K562 (cell line): ENCODE results near the gene HSPA8. TPM values are rescaled to one million over a fixed set of nuclear protein-coding genes. Genes with fewer than 3 reads are reported as not detected.

Experiments used
- ATAC-seq: fragments of 200-7000 bp; cut with Tn5 transposase; 3 replicates; pipeline ENCODE4 v1.9.1; 2020; ENCODE audit warnings: moderate library complexity
- BruUV-seq: library from RNA; stranded (reverse); fragments of 400-500 nt; replicated peaks from 2 replicates; lab custom pipeline; 2021; lab: Mats Ljungman, UMichigan
- CTCF ChIA-PET: fragments of 300-600 bp; formaldehyde crosslinking; extraction: SDS; loops from one replicate; lab custom pipeline; 2021; ENCODE audit warnings: low intra/inter-chr PET ratio; lab: Yijun Ruan, JAX
- POLR2A ChIA-PET: fragments of 300-600, 350-650 bp; sonication (Branson Sonifier 250); formaldehyde crosslinking; extraction: SDS; loops from one replicate; lab custom pipeline; 2021; ENCODE audit warnings: antibody characterized with exemption, inconsistent platforms; lab: Yijun Ruan, JAX
- DNase-seq, 4 experiments: peaks; one replicate each; pipeline versions ENCODE4 v3.0.0 to v3.0.0-alpha.2; 2011 to 2018; ENCODE audit warnings: low spot score in 3 of 4, mixed read lengths in 3 of 4; ENCODE audit errors: extremely low read depth in 1 of 4
- FAIRE-seq: peaks from 2 replicates; lab custom pipeline; 2011; peaks lifted over from hg19 to GRCh38; lab: Jason Lieb, UNC
- H2AFZ ChIP-seq: 2 replicates; pipeline ENCODE4 v1.6.0; 2011; ENCODE audit warnings: low read depth, low read length, control low read depth, inconsistent platforms
- H3K27ac ChIP-seq: fragments of 200-600 bp; 3 replicates; pipeline ENCODE4 v1.8.0; 2011; ENCODE audit warnings: low read depth, mild to moderate bottlenecking, control low read depth, inconsistent platforms, low read length, moderate library complexity, mixed read lengths; ENCODE audit errors: extremely low read depth
- H3K27me3 ChIP-seq, 2 experiments: fragments of 300-600 bp in 1 of 2; 2 replicates in 1 of 2; 3 replicates in 1 of 2; pipeline versions ENCODE4 v1.6.0 to v1.8.0; 2011; ENCODE audit warnings: inconsistent platforms in 2 of 2, low read length in 2 of 2, mild to moderate bottlenecking in 1 of 2, mixed read lengths in 1 of 2, moderate library complexity in 1 of 2; ENCODE audit not compliant: control insufficient read depth in 2 of 2, insufficient read depth in 2 of 2
- H3K36me3 ChIP-seq: fragments of 300-600 bp; 3 replicates; pipeline ENCODE4 v1.8.0; 2011; ENCODE audit warnings: mild to moderate bottlenecking, low read length, inconsistent platforms; ENCODE audit not compliant: control insufficient read depth, insufficient read depth
- H3K4me1 ChIP-seq, 2 experiments: fragments of 200-600 bp in 1 of 2; replicated peaks in 1 of 2; 2 replicates in 1 of 2; 3 replicates in 1 of 2; pipeline versions ENCODE4 v1.5.1 to v1.8.0; 2011; ENCODE audit warnings: inconsistent platforms in 2 of 2, low read length in 2 of 2, mild to moderate bottlenecking in 1 of 2, mixed read lengths in 1 of 2, moderate library complexity in 1 of 2; ENCODE audit not compliant: control insufficient read depth in 2 of 2, insufficient read depth in 2 of 2
- H3K4me2 ChIP-seq: 2 replicates; pipeline ENCODE4 v1.6.1; 2011; ENCODE audit warnings: low read length, control low read depth, inconsistent platforms, mixed read lengths; ENCODE audit not compliant: insufficient read depth
- H3K4me3 ChIP-seq: fragments of 200-600 bp; sonication (generic), shearing (Covaris generic); 2 replicates; pipeline ENCODE4 v1.5.1; 2016; ENCODE audit warnings: control low read depth, inconsistent platforms
- H3K79me2 ChIP-seq: fragments of 200-600 bp; 3 replicates; pipeline ENCODE4 v1.8.0; 2011; ENCODE audit warnings: low read length, inconsistent platforms; ENCODE audit not compliant: control insufficient read depth, insufficient read depth
- H3K9ac ChIP-seq, 2 experiments: 2 replicates each; pipeline versions ENCODE4 v1.6.0 to v1.6.1; 2011; ENCODE audit warnings: low read depth in 2 of 2, low read length in 2 of 2, control low read depth in 1 of 2, inconsistent platforms in 1 of 2, mild to moderate bottlenecking in 1 of 2, mixed read lengths in 1 of 2; ENCODE audit not compliant: insufficient read depth in 1 of 2
- H3K9me1 ChIP-seq: one replicate; pipeline ENCODE4 v1.6.0; 2011; ENCODE audit warnings: inconsistent platforms, mild to moderate bottlenecking, low read length, moderate library complexity; ENCODE audit not compliant: control insufficient read depth, insufficient read depth
- H3K9me3 ChIP-seq: replicated peaks from 2 replicates; pipeline ENCODE4 v1.5.1; 2011; ENCODE audit warnings: low read depth, low read length, inconsistent platforms; ENCODE audit not compliant: control insufficient read depth, insufficient read depth
- H4K20me1 ChIP-seq: replicated peaks from 2 replicates; pipeline ENCODE4 v1.6.1; 2011; ENCODE audit warnings: low read length, inconsistent platforms, mixed read lengths; ENCODE audit not compliant: control insufficient read depth, insufficient read depth
- CBX2 ChIP-seq: fragments of 200-600 bp; sonication (generic); IDR thresholded peaks from one replicate; pipeline ENCODE4 v1.6.1; 2012; ENCODE audit warnings: mild to moderate bottlenecking, low read length, inconsistent platforms; ENCODE audit not compliant: insufficient read depth, poor library complexity, severe bottlenecking
- DLX4 ChIP-seq: fragments of 250-450 bp; sonication (Bioruptor Pico); IDR thresholded peaks from 2 replicates; pipeline ENCODE4 v1.6.1; 2021; ENCODE audit warnings: mild to moderate bottlenecking
- GTF2B ChIP-seq: IDR thresholded peaks from 2 replicates; pipeline ENCODE4 v1.6.1; 2011; ENCODE audit not compliant: insufficient read length; ENCODE audit errors: extremely low read depth
- ID3 ChIP-seq, 2 experiments: fragments of 250-450 bp in 1 of 2; fragments of 450-650 bp in 1 of 2; sonication (Bioruptor Pico) in 1 of 2; IDR thresholded peaks; 2 replicates each; pipeline versions ENCODE4 v1.6.1 to v1.8.0; 2016 to 2021; ENCODE audit warnings: mild to moderate bottlenecking in 2 of 2, moderate library complexity in 2 of 2, missing compliant biosample characterization in 1 of 2, missing genetic modification characterization in 1 of 2
- KLF16 ChIP-seq: IDR thresholded peaks from 2 replicates; pipeline ENCODE4 v1.6.1; 2016; ENCODE audit warnings: antibody characterized with exemption
- MCM3 ChIP-seq: fragments of 450-650 bp; IDR thresholded peaks from 2 replicates; pipeline ENCODE4 v1.6.1; 2016
- MNT ChIP-seq, 2 experiments: fragments of 450-650 bp; conservative IDR thresholded peaks; 2 replicates each; pipeline ENCODE4 v1.6.1; 2017; ENCODE audit warnings: mild to moderate bottlenecking in 2 of 2, moderate library complexity in 2 of 2
- TAF7 ChIP-seq: fragments of 450-650 bp; IDR thresholded peaks from 2 replicates; pipeline ENCODE4 v1.6.1; 2016; ENCODE audit warnings: missing genetic modification characterization, missing compliant biosample characterization
- ZC3H8 ChIP-seq: fragments of 450-650 bp; IDR thresholded peaks from 2 replicates; pipeline ENCODE4 v1.6.1; 2017
- ZNF12 ChIP-seq: sonication (generic); formaldehyde crosslinking; IDR thresholded peaks from 2 replicates; pipeline ENCODE4 v1.4.0; 2020; ENCODE audit warnings: mild to moderate bottlenecking, missing genetic modification reagents
- ZNF140 ChIP-seq: fragments of 250-450 bp; sonication (Bioruptor Pico); IDR thresholded peaks from 2 replicates; pipeline ENCODE4 v1.8.0; 2021; ENCODE audit warnings: moderate library complexity, mild to moderate bottlenecking, inconsistent platforms
- ZNF436 ChIP-seq: fragments of 250-450, 450-650 bp; sonication (Bioruptor Pico); formaldehyde crosslinking; IDR thresholded peaks from 2 replicates; pipeline ENCODE4 v1.7.0; 2020; ENCODE audit warnings: mild to moderate bottlenecking
- WGBS: fragments of 100-300 bp; shearing (Covaris generic); methylation state at CpG from one replicate; pipeline ENCODE4 v1.1.6; 2016; ENCODE audit warnings: low coverage, mixed read lengths; ENCODE audit not compliant: insufficient coverage; ENCODE audit errors: missing lambda C conversion rate; 5-methylcytosine and 5-hydroxymethylcytosine counted together
- in situ Hi-C: fragments of 300-500 bp; cut with MboI; formaldehyde crosslinking; loops from 4 replicates; pipeline ENCODE4 v1.15.0; 2018; ENCODE audit warnings: inconsistent platforms, mixed read lengths
- intact Hi-C: fragments of 100-400 bp; cut with micrococcal nuclease; formaldehyde crosslinking; loops from 2 replicates; pipeline ENCODE4 v1.14.2; 2022
- polyA plus RNA-seq, 8 experiments: library from polyadenylated mRNA; depleted of rRNA in 4 of 8; stranded (reverse) in 5 of 8; unstranded in 3 of 8; fragments of >200 nt; fragmentation: Nextera tagmentation in 2 of 8; fragmentation: Illumina TruSeq in 1 of 8; extraction: Ambion mirVana in 2 of 8; extraction: Trizol in 1 of 8; gene quantifications; 2 replicates each; pipeline versions ENCODE4 v1.2.1 to v1.2.3, GENCODE V29; 2011 to 2014; ENCODE audit warnings: inconsistent platforms in 1 of 8, missing spikeins in 1 of 8
- total RNA-seq, 7 experiments: library from RNA; depleted of rRNA in 6 of 7; stranded (reverse); fragments of >200 nt in 6 of 7; fragmentation: Illumina TruSeq in 2 of 7; extraction: Trizol in 2 of 7; gene quantifications; 2 replicates each; pipeline versions ENCODE4 v1.2.1 to v1.2.3, GENCODE V29; 2011 to 2021; ENCODE audit warnings: low replicate concordance in 1 of 7

Gene HSPA8
- total and polyA plus RNA-seq, 9 of the 15 experiments (the other 6 are each of a cell fraction or from before 2014, with no cell fraction given) = 1,250 to 3,966 (median 2,773) TPM

- POLR2A ChIA-PET = interaction anchor here (0.8 kb wide), 1 partner anchor 1533 kb away, joined by 4 read pairs; no protein-coding TSS in a partner anchor
- FAIRE-seq = no peak
- Histone ChIP-seq H3K36me3 (no peaks in the 10 kb centered on the region), H3K4me2 (no peak overlapping the region), H3K9ac (no peak overlapping the region), H3K4me3 (no peak overlapping the region), H3K4me1 (no peaks in the 10 kb centered on the region; a peak in 1 of 5 replicates), H3K27ac (no peak overlapping the region), H3K27me3 (peaks cover 0 to 16% of the 10 kb centered on the region in 2 experiments; a peak in 2 of 5 replicates), H3K9me1 (no peaks in the 10 kb centered on the region), H4K20me1 (no peaks in the 10 kb centered on the region), H2AFZ (no peak overlapping the region), H3K9me3 (no peaks in the 10 kb centered on the region), H3K79me2 (no peaks in the 10 kb centered on the region)
- CTCF ChIA-PET = no interaction called here
- 19% methylated on average over 9 of the region's 10 CpGs for WGBS
- no peak for ATAC-seq
- no peak for TF ChIP-seq ZNF436
- peak; percentile 93 for TF ChIP-seq MCM3
- TF ChIP-seq CBX2 = no peak
- TF ChIP-seq GTF2B = no peak
- no peak for TF ChIP-seq KLF16
- in situ Hi-C loops (no loop called here), intact Hi-C loops (no loop called here)
- BruUV-seq = no TSS peak
- no peak for DNase-seq
Observed at GRCh38 chr11:123041185-123041584, 20.8 kb downstream of the HSPA8 start.

- FAIRE-seq (no peak), ATAC-seq (no peak), DNase-seq (no peak)
- Histone ChIP-seq H3K27ac (no peak overlapping the region), H3K27me3 (peaks cover 0 to 19% of the 10 kb centered on the region in 2 experiments; a peak in 3 of 5 replicates), H3K9ac (no peak overlapping the region), H4K20me1 (no peaks in the 10 kb centered on the region), H3K36me3 (no peaks in the 10 kb centered on the region), H3K4me2 (no peak overlapping the region), H3K9me3 (no peaks in the 10 kb centered on the region), H3K79me2 (no peaks in the 10 kb centered on the region), H3K9me1 (no peaks in the 10 kb centered on the region), H2AFZ (no peak overlapping the region), H3K4me3 (no peak overlapping the region), H3K4me1 (no peaks in the 10 kb centered on the region; a peak in 1 of 5 replicates)
- intact Hi-C loops (no loop called here), in situ Hi-C loops (no loop called here)
- 5% methylated on average over 9 of the region's 11 CpGs for WGBS
- ChIA-PET CTCF (no interaction called here), POLR2A (interaction anchor here (1.1 kb wide), 1 partner anchor 22 kb away, joined by 3 read pairs; the partner anchor contains the start of gene HSPA8)
- BruUV-seq = no TSS peak
- TF ChIP-seq DLX4 = no peak
- no peak for TF ChIP-seq TAF7 (tag)
- no peak for TF ChIP-seq ZNF140
- no peak for TF ChIP-seq ZC3H8
- no peak for TF ChIP-seq ID3 (CRISPR knock-in tag; IDR thresholded peaks at IDR 0.05)
- no peak for TF ChIP-seq ID3 (tag; IDR thresholded peaks at IDR 0.05)
- no peak for TF ChIP-seq MNT (conservative IDR thresholded peaks at IDR 0.05)
- no peak for TF ChIP-seq ZNF12 (CRISPR knock-in tag)
Observed at GRCh38 chr11:123040111-123040432, 21.9 kb downstream of the HSPA8 start.
